ENCODE results near the gene EIF3B. TPM values are rescaled to one million over a fixed set of nuclear protein-coding genes. Genes with fewer than 3 reads are reported as not detected.

The EIF3B gene
- total RNA-seq, 2 experiments from 2014 or later: 152 to 154 TPM

GRCh38 chr7:2421943-2422310 lies 67.3 kb downstream of the EIF3B start:
- H3K36me3 Mint-ChIP-seq: peaks cover 18% of the 10 kb centered on the region
- H3K9me3 Mint-ChIP-seq: no peaks in the 10 kb centered on the region
- peaks cover 38% of the 10 kb centered on the region for H3K4me1 Mint-ChIP-seq
- DNase-seq (no peak), ATAC-seq (ENCODE audit: low read depth) (no peak)
- peak overlapping the region; percentile 17 for H3K27ac Mint-ChIP-seq
- no peak overlapping the region for H3K4me3 Mint-ChIP-seq
- no peaks in the 10 kb centered on the region for H3K27me3 Mint-ChIP-seq
- POLR2A ChIA-PET: interaction anchor here (0.6 to 1.6 kb wide), 2 partner anchors 16 to 144 kb away, joined by 3 to 8 read pairs; no protein-coding TSS in a partner anchor

DNA sequence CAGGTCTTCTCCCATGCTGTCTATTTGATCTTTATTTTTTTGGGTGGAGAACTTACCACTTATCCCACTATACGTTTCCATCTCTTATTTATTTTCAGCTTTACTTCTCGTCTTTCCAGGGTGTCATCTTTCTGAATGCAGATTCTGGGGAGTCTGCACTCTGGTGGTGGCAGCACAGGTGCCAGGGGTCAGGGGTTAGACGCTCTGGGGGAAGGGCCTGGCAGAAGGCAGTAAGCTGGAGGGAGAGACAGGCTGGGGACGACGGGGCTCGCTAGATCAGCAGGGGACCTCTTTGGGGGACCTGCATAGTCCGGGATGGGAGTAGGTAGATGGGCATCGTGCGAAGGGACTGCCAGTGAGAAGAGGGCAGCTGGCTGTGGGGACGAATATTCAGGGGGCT lies 71.1 kb downstream of the EIF3B start:
- no peak for DNase-seq
- no peak for ATAC-seq (ENCODE audit: low read depth)
- H3K9me3 Mint-ChIP-seq: peaks cover under 1% of the 10 kb centered on the region
- no peak overlapping the region for H3K27ac Mint-ChIP-seq
- H3K4me3 Mint-ChIP-seq: no peak overlapping the region
- POLR2A ChIA-PET: interaction anchor here (1.2 kb wide), 1 partner anchor 21 kb away, joined by 4 read pairs; no protein-coding TSS in a partner anchor
- H3K4me1 Mint-ChIP-seq: peaks cover 27% of the 10 kb centered on the region
- H3K36me3 Mint-ChIP-seq: peaks cover 28% of the 10 kb centered on the region
- H3K27me3 Mint-ChIP-seq: no peaks in the 10 kb centered on the region

Other genes starting within 250 kb of the EIF3B start
- gene MAD1L1, start 121.9 kb upstream of the EIF3B start, total RNA-seq: 10 to 100 TPM; 72.7 to 82.6 TPM
- 10 to 100 TPM; 27.4 to 29.3 TPM for gene MRM2, start 112.6 kb upstream of the EIF3B start, total RNA-seq
- gene NUDT1, start 112.6 kb upstream of the EIF3B start, total RNA-seq: 10 to 100 TPM; 92.2 to 95.8 TPM
- 10 to 100 TPM; 18.6 to 22.1 TPM for gene SNX8, start 40.4 kb upstream of the EIF3B start, total RNA-seq
- 10 to 100 TPM; 49.5 to 51.1 TPM for gene CHST12, start 48.8 kb downstream of the EIF3B start, total RNA-seq
- not detected for gene GRIFIN, start 121.6 kb downstream of the EIF3B start, total RNA-seq
- 100 to 1,000 TPM; 115 to 121 TPM for gene LFNG, start 164.9 kb downstream of the EIF3B start, total RNA-seq
- 10 to 100 TPM; 33.5 to 40.1 TPM for gene BRAT1, start 200.7 kb downstream of the EIF3B start, total RNA-seq
- gene IQCE, start 204.2 kb downstream of the EIF3B start, total RNA-seq: 10 to 100 TPM in 1 of 2 experiments, 1 to 10 TPM in 1; 8.3 to 10.0 TPM

Data from activated naive CD8-positive, alpha-beta T cell treated with anti-CD3 and anti-CD28 coated beads, Interleukin-2, amount 10 ng/mL, durations not matched to agents 7 days and 5 days (primary cell).